GM18861 (cell line): ENCODE results near the gene CYFIP1.

Experiments
- ATAC-seq: cut with Tn5 transposase; IDR thresholded peaks from one replicate; pipeline ENCODE4 v1.9.1; 2021; ENCODE audit not compliant: unreplicated experiment

Gene CYFIP1

DNA sequence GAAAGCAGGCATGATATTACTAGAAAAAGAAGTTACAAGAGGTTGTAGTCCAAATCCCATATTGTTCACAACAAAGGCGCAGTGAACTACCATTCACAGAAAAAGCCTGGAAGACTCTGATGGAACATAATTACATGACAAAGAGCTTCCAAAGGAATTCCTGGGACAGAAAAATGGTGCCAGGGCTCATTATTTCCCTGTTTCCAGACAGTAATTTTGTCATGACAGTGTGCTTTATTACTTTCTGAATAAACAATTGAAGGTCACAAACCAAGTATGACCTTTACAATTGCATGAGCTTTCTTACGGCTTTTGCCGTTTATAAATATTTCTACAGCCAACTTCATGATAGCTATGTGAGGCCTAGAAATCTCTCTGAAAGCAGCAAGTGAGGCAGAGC lies 61.0 kb downstream of the CYFIP1 start:
- ATAC-seq: no peak

DNA sequence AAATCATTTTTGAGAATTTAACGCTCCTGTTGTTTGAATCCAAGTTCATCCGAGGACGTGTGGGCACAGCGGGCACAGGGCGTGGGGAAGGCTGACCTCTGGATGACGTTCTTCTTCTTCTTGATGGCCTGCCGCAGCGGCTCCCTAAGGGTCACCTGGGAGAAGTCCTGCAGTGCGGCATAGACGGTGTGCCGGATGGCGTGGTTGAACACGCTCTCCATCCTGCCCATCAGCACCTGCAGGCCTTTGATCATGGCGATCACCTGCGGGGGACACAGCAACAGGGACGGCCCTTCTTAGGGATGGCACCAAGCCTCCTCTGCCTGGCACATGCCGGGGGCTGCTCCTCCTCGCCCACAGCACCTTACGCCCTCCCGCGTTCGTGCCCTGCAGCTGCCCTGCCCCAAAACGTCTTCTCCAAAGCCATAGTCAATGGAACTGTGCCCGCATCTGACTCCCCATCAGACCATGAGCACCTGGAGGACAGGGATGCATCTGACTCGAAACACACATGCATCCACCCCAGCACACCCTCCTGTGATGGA lies 61.5 kb downstream of the CYFIP1 start:
- no peak for ATAC-seq

DNA sequence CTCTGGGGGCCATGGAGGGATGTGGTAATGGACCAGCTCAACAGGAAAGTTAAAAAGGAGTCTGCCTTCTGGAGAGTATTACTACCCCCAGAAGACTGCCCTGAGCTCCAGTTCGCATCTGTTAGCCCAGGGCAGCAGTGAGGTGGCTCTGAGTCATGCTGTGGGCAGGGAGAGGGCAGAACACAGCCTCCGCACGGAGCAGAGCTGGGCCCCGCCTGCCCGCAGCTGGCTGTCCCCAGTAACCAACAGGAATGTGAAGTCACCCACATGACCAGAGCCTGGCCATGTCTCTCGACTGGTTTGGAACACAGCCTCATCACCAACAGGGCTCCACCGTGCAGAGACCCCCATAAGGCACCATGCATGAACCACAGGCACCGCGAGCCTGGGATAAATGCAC lies 62.1 kb downstream of the CYFIP1 start:
- no peak for ATAC-seq

DNA sequence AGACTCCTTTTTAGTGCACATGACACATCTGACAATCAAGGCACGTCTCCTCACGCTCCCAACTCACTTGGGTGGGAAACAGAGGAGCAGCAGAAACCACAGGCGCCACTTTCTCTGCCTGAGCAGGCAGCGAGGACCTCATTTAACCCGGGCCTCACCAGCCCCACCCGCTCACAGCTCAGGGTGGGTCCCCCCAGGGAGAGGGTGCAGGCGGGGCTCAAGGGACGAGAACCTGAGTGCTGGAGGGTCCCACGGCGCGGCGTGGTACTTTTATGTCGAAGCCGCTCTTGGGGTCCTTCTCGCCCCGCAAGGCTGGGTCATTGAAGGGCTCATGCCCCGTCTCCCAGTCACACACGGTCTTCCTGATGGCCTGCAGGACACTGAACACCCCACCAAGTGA lies 62.6 kb downstream of the CYFIP1 start:
- ATAC-seq: no peak

DNA sequence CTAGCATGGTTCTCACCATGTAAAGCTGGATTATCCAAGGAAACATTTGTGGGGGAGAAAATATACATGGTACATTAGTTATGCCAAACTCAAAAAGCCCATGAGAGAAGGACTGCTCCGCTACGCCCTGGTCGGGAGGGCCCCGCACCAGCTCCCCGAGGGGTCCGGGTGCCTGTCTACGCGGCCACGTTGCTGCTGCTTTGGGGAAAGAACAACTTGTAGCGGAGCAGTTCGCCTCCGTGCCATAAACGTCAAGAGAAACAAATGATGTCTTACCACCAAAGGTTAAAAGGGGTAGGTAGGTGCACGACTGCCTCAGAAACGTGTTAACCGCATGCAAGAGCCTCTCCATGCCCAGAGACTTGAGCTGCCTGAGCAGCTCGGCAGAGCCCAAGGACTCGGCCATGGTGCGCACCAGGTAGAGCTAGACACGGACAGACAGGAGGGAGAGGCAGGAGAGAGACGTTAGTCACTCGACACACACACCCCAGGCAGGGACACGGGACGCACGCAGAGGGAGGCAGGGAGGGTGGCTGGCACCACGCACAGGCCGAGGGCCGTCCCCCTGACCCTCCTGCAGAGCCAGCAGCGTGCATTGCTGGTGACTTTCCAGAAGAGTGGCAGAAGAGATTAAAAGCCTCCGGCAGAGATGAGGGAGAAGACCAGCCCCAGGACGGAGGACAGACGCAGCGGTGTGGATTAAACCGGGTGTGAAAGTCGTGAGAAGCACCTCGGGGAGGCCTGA lies 63.4 kb downstream of the CYFIP1 start:
- ATAC-seq: no peak

DNA sequence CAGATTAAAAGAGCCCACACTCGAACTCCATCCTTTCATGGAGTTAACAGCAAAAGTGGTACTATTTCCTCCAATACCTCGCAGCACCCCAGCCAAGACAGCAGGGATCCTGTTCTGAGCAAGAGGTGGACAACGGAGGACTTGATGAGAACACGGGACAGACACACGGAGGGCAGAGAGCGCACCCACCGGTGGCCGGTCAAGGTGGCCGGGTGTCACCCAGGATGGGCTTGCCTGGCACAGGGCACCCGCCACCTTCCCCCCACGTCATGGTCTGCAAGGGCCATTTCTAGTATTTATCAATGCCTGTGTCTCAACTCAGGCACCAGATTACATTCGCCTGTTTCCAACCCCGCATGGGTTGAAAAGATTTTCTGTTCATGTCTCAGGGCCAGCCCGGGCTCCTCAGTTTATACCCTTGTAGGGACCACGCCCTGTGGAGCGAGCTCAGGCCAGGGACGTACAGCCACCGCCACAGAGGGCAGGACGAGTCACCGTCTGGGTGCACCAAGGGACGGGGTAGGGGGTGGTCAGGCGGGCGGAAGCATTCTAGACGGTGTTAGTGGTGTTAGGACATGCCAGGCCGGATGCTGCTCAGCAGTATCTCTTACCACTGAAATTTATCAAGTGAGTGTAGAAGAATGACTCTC lies 64.2 kb downstream of the CYFIP1 start:
- ATAC-seq: no peak

DNA sequence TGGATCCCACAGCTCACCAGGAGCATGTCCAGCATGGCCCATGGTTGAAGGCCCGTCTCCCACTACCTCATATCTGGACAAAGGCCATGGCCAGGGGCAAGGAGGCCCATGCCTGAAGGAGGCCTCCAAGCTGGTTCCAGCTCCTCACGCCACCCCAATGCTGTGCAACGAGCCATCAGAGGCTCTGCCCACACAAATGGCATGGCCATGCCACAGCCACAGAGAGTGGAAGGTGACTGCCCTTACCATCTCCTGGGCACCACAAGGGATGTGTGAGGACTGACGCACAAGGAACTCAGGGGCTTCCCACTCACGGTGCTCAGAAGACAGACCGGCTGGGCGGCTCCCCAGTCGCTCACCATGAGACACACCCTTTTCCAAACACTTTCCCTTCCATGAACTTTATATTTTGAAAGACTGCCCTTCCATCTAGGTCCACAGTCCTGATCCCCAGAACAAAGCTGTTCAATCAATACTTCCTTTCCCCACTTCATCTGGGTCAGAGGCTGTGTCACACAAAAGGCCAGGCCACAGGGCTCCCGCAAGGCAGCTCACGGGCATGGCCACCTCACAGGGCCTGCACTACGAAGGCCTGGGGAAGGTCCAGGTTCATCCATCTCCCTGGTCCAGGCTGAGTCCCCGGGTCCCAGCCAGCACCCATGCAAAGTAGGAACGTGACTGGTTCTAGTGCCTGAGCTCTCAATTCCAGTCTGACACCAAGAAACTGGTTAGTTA lies 66.4 kb downstream of the CYFIP1 start:
- no peak for ATAC-seq

DNA sequence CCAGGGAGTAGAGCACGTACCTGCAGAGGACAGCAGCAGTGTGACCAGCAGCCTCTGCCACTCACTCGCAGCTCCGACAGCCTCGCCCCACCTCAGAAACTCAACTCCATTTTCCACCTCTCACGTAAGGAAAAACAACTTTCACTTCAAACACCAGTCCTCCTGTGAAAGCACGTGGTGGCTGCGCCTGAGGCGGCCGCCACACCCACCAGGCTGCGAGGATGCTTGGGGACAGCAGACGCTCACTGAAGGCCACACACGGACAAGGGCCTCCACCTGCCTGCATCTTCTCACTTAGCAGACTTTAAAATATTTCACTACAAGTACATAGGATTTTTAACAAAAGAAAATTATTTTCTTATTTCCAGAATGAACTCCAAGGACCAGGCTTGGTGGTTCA lies 67.9 kb downstream of the CYFIP1 start:
- ATAC-seq: no peak

DNA sequence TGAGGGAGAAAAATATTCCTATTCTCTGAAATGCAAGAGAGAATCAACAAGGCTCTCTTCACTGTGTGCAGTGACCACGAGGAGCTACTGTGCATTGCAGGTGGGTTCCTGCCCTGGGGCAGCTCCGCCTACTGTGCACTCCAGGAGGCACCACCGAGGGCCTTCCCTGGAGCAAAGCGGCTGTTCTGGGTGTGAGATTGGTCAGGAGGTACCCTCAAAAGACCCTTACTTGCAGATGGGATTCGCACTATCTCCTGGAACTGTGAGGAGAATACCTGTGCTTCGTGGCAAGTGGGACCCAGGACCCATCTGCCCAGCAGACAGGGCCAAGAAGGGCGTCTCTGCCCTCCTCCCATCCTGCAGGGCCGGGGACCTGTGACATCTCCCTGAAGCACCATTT lies 68.9 kb downstream of the CYFIP1 start:
- no peak for ATAC-seq

DNA sequence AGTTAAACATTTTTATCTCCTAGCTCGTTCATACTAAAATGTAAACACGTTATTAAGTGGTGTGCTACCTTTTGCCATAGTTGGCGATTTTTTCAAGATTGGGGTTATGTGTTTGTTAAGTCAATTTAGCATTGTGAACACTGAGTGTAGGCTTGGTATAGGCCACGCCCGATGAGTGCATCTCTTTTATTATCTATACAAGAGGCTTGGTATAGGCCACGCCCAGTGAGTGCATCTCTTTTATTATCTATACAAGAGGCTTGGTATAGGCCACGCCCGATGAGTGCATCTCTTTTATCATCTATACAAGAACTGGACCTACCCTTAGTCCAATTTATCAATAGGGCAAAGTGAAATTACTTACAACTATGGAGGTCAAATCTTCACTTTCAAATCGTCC lies 71.3 kb downstream of the CYFIP1 start:
- no peak for ATAC-seq

DNA sequence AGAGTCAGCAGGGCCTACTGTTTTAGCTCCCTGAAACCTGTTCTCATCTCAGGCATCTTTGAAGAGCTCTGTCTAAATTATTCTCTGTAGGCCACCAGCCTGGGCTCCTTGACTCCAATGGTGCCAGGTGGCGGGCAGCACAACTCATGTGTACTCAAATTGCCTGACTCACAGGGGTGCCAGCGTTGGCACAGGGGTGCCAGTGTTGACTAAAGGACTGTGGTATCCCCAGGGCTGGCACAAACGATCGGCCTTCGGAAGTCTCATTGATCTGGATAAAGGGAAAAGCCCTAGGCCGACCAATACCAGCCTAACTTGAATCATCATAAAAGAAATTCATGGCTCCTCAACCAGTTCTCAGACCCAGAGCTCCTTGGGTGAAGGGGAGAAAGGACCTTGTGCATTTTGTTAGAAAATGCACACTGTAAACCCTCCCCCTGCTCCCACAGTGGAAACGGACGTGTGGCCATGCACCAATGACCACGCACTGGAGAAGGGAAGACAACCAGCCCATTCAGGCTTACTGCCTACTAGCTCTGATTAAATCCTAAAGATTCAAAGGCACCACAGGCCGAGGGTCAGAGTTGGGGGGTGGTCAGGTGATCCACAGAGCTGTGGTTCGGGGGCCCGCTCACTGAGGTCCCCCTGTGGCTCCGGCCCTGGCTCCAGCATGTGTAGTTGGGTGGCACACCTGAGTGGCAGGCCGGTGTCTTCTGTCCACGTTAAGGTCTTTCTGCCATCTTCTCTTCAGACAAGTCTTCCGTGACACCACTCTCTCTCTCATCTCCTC lies 72.8 kb downstream of the CYFIP1 start:
- no peak for ATAC-seq

DNA sequence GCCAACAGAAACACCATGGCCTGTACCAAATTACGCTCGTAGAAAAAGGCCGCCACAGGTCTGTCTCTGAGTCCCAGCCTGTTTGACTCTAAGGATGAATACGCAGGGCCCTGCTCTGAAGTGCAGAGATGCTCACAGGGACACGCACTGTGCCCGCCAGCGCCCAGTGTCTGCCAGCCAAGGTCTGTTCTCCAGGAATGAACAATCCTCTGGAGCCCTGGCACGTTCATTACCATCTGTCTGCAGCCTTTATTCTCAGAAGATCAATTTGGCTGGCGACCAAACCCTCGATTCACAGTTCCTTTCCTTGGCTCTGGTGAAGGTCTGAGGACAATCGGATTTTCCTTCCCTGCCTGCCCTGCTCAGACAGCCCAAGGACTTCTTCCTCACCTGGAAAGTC lies 75.4 kb downstream of the CYFIP1 start:
- ATAC-seq: no peak

DNA sequence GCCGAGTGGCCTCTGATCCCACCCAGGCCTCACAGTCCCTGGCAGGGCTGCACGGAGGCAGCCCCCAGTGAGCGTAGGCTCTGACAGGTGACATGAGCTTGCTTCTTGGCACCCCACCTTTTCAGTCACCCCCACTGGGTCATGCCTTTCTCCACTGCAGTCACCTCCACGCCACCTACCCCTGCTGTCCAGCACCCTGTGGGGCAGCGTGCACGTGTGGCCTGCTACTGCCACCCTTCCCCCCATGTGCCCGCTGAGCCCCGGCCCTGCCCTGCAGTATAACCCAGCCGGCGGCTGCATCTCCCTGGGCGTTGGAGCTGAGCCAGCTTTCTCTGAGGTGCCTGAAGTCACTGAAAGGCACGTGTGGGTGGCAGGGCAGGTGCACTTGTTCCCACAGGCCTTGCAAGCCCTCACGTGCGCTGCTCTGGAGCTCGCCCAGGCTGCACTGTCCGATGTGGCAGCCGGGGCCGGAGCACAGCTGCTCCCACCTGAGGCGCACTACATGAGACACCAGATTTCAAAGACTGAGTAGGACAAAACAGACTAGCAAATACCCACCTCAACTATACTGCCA lies 76.1 kb downstream of the CYFIP1 start:
- no peak for ATAC-seq

DNA sequence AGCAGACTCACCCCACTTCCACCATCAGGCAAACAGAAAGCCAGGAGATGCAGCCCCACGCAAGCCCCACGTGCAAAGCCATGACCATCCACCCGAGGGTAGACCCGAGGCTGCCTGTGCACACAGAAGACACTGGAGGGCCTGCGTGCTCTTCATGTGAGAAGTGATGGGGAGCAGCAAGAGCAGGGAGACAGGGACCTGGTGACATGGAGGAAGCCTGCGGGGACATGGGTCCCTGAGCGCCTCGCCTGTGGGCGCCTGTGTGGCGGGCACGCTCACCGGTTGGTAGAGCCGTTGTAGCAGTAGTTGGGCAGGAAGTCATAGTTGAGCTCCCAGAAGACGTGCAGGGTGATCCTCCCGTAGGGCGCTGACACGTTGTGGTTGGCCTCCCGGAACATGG lies 76.7 kb downstream of the CYFIP1 start:
- no peak for ATAC-seq

DNA sequence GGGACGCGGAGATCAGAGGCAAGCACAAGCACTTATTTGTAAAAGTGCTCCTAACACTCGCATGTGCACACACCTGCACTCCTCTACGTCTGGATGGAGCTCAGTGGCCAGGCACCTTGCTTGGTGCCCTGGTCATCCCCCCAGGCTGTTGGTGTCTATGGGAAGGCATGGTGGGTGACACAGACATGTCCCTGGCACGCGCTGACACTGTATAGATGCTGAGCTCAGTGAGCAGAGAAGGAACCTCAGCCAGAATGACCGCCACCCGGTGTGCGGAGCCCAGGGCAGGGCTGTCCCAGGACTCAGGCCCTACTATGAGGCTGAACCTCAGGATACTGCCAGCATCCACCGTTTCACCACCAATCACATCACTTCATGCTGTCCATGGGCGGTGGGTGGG lies 77.2 kb downstream of the CYFIP1 start:
- no peak for ATAC-seq

DNA sequence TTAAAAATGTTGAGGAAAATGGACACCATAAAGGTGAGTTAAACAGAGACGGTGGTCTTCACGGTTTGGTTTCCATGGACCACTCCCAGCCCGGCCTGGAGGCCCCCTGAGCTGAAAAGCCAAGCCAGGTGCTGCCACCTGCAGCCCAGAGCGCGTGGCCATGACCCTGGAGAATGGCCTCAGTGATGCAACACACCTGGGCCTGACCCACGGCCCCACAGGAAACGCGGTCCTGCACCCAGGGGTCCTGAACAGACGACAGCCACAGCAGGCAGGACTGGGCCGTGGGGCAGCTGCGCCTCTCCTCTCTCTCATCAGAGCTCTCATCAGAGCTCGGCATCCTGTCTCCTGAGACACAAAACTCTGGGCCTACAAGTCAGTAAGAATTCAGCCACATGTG lies 77.6 kb downstream of the CYFIP1 start:
- ATAC-seq: no peak

DNA sequence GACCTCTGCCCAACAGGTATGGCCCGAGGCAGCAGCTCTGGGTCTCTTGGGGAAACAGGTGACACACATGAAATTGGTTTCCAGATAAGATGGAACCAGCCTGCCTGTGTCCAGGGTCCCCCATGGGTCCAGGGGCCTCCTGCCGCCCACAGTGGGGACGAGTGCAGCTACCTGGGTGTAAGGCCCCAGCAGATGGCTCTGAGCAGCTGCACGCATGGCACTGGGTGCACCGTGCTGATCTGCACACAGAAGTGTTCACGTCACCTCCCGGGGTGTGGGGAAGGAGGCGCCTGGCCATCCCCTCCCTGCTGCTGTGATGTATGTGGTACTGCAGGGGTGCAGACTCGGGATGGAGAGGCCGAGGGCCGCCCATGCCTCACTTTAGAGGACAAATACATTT lies 78.1 kb downstream of the CYFIP1 start:
- no peak for ATAC-seq

DNA sequence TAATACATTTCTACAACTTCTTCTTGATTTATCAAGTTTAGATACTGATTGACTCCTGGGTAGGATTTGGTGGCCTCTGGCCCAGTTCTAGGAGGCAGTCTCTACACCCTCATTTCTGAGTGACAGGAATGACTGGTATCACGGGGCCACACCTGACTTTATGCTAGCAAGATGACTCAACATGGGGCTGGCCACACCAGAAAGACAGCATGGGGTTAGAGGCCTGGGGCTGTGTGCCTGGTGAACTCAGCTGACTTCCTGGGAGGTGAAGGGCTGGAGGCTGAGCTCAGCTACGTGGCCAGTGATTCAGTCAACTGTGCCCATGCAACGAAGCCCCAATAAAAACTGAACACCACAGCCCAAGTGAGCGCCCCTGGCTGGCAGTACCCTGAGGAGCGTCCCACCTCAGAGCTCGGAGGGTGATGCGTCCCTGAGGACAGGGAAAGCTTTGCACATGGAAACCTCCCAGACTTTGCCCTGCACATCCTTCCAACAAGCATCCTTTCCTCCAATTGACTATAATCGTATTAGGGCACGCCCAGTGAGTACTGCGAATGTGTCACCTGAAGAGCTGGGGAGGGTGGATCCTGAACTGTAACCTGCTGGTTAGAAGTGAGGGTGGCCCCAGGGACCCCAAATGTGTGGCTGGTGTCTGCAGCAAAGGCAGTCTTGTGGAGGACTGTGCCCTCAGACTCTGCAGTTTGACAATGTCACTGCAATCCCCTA lies 84.5 kb downstream of the CYFIP1 start:
- ATAC-seq: peak; percentile 89

DNA sequence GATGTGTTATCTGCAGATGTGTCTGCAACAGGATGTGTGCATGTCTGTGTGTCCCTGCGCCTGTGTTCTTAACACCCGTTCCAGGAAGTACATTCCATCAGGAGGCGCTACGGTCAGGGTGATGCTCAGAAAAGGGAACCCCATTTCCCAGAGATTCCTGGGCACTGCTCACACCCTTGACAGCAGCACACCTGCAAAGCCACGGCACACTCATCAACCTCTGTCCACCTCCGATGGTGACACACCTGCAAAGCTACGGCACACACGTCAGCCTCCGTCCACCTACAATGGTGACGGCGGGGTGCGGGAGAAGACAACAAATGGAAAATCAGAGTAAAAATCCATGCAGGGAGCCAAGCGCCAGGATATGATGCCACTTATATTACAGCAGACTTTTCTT lies 86.3 kb downstream of the CYFIP1 start:
- no peak for ATAC-seq

DNA sequence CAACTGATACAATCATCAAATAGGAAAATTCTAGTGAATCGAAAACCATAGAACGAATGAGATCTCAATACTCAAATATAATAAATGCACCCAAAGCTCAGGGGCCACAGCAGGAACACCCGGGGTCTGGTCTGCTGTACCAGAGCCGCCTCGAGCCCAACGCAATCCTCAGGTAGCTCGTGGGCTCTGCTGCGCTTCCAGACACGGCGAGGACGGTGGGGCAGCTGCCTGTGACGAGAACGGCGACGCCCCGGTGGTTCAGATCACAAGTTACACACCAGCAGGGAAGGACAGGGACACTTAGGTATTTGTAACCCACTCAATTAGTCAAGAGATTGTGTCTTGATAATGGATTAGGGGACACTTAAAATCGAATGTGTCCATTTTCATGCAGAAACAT lies 87.1 kb downstream of the CYFIP1 start:
- no peak for ATAC-seq
